Stromal cell of bone marrow (primary cell): ENCODE measurements around the gene KCTD21.

Source experiments
- DNase-seq: peaks from one replicate; pipeline ENCODE4 v3.0.0-alpha.2; 2012; ENCODE audit warnings: low read depth

Gene KCTD21

GRCh38 chr11:78139422-78140391, 48.7 kb downstream of the KCTD21 start, which contains the start of gene ALG8:
ALG8 (minus strand) TSS chr11:78139626; CDS start chr11:78139588, 38 bp downstream.
- DNase-seq, result peak; percentile 91

GRCh38 chr11:78138694-78139421, 49.6 kb downstream of the KCTD21 start:
- no peak for DNase-seq

GRCh38 chr11:78138291-78138690, 50.1 kb downstream of the KCTD21 start:
- no peak for DNase-seq

GRCh38 chr11:78132475-78132874, 56.0 kb downstream of the KCTD21 start:
- no peak for DNase-seq

- DNase-seq, result peak; percentile 12
These were observed 56.5 kb downstream of the KCTD21 start for GRCh38 chr11:78131956-78132355.

GRCh38 chr11:78127403-78127802, 61.0 kb downstream of the KCTD21 start:
- no peak for DNase-seq
